IMR-90 (cell line): ENCODE results near the gene NACC2. TPM values are rescaled to one million over a fixed set of nuclear protein-coding genes. Genes with fewer than 3 reads are reported as not detected.

Source experiments
- ATAC-seq: fragments of 200-7000 bp; cut with Tn5 transposase; 2 replicates; pipeline ENCODE4 v1.9.1; 2020; ENCODE audit warnings: low read depth, mild to moderate bottlenecking, moderate library complexity
- BruUV-seq: library from RNA; stranded (reverse); fragments of 400-500 nt; replicated peaks from 2 replicates; lab custom pipeline; 2021; lab: Mats Ljungman, UMichigan
- CTCF ChIA-PET: fragments of 300-600 bp; formaldehyde crosslinking; extraction: SDS; loops from one replicate; lab custom pipeline; 2021; ENCODE audit warnings: antibody characterized with exemption; lab: Yijun Ruan, JAX
- POLR2A ChIA-PET: fragments of 300-600 bp; sonication (Branson Sonifier 250); formaldehyde crosslinking; loops from one replicate; lab custom pipeline; 2022; ENCODE audit warnings: antibody characterized with exemption; ENCODE audit not compliant: unreplicated experiment; lab: Charles Lee
- DNase-seq: peaks from one replicate; pipeline ENCODE4 v3.0.0; 2013
- H2AFZ ChIP-seq: replicated peaks from 2 replicates; pipeline ENCODE3; 2013; ENCODE audit warnings: low read length, mild to moderate bottlenecking; ENCODE audit not compliant: poor library complexity
- H2AK5ac ChIP-seq: 2 replicates; pipeline ENCODE4 v1.6.1; 2013; ENCODE audit warnings: low read depth, low read length, inconsistent platforms
- H2AK9ac ChIP-seq: replicated peaks from 2 replicates; pipeline ENCODE3; 2013; ENCODE audit warnings: mild to moderate bottlenecking, low read depth, low read length, moderate library complexity; ENCODE audit not compliant: poor library complexity
- H2BK120ac ChIP-seq: 2 replicates; pipeline ENCODE4 v1.6.1; 2013; ENCODE audit warnings: low read depth, low read length, inconsistent platforms
- H2BK15ac ChIP-seq: 3 replicates; pipeline ENCODE4 v1.6.1; 2013; ENCODE audit warnings: low read depth, low read length, inconsistent platforms
- H2BK20ac ChIP-seq: 2 replicates; pipeline ENCODE4 v1.6.1; 2013; ENCODE audit warnings: low read depth, mild to moderate bottlenecking, inconsistent platforms, low read length, moderate library complexity
- H2BK5ac ChIP-seq: 2 replicates; pipeline ENCODE4 v1.6.1; 2013; ENCODE audit warnings: mild to moderate bottlenecking, low read depth, low read length, inconsistent platforms; ENCODE audit not compliant: poor library complexity, severe bottlenecking
- H3K14ac ChIP-seq: replicated peaks from 2 replicates; pipeline ENCODE4 v1.6.1; 2013; ENCODE audit warnings: low read depth, low read length, inconsistent platforms
- H3K18ac ChIP-seq: 2 replicates; pipeline ENCODE4 v1.6.1; 2013; ENCODE audit warnings: low read depth, low read length, control low read depth
- H3K23ac ChIP-seq: 2 replicates; pipeline ENCODE4 v1.6.1; 2013; ENCODE audit warnings: low read depth, low read length, inconsistent platforms
- H3K27ac ChIP-seq: 2 replicates; pipeline ENCODE4 v1.5.1; 2013; ENCODE audit warnings: mild to moderate bottlenecking, control low read depth, low read length; ENCODE audit not compliant: insufficient read depth
- H3K27me3 ChIP-seq: 2 replicates; pipeline ENCODE4 v1.6.1; 2013; ENCODE audit warnings: low read length; ENCODE audit not compliant: control insufficient read depth, insufficient read depth
- H3K36me3 ChIP-seq: 2 replicates; pipeline ENCODE4 v1.6.1; 2013; ENCODE audit warnings: low read length, mixed read lengths; ENCODE audit not compliant: control insufficient read depth, insufficient read depth
- H3K4ac ChIP-seq: 2 replicates; pipeline ENCODE4 v1.6.1; 2013; ENCODE audit warnings: low read depth, low read length, inconsistent platforms
- H3K4me1 ChIP-seq: 2 replicates; pipeline ENCODE4 v1.6.1; 2013; ENCODE audit warnings: low read length, mixed read lengths; ENCODE audit not compliant: control insufficient read depth, insufficient read depth
- H3K4me2 ChIP-seq: 2 replicates; pipeline ENCODE4 v1.6.1; 2013; ENCODE audit warnings: low read depth, mild to moderate bottlenecking, control low read depth, low read length, moderate library complexity
- H3K4me3 ChIP-seq: 2 replicates; pipeline ENCODE4 v1.5.1; 2013; ENCODE audit warnings: low read depth, mild to moderate bottlenecking, control low read depth, low read length, moderate library complexity; ENCODE audit not compliant: insufficient read depth
- H3K56ac ChIP-seq: 2 replicates; pipeline ENCODE4 v1.6.1; 2013; ENCODE audit warnings: low read length, inconsistent platforms; ENCODE audit not compliant: insufficient read depth; ENCODE audit errors: extremely low read depth
- H3K79me1 ChIP-seq, 2 experiments: 2 replicates each; pipeline ENCODE4 v1.6.1; 2013; ENCODE audit warnings: low read length in 2 of 2, inconsistent platforms in 1 of 2, low read depth in 1 of 2
- H3K9ac ChIP-seq: 2 replicates; pipeline ENCODE4 v1.6.1; 2013; ENCODE audit warnings: low read depth, low read length, control low read depth
- H3K9me1 ChIP-seq: 2 replicates; pipeline ENCODE4 v1.6.1; 2013; ENCODE audit warnings: low read length, inconsistent platforms; ENCODE audit not compliant: insufficient read depth
- H3K9me3 ChIP-seq: 2 replicates; pipeline ENCODE4 v1.6.1; 2013; ENCODE audit warnings: low read length; ENCODE audit not compliant: control insufficient read depth, insufficient read depth
- H4K20me1 ChIP-seq: 2 replicates; pipeline ENCODE4 v1.6.1; 2013; ENCODE audit warnings: low read length, inconsistent platforms; ENCODE audit not compliant: insufficient read depth
- H4K5ac ChIP-seq: 2 replicates; pipeline ENCODE4 v1.6.1; 2013; ENCODE audit warnings: mild to moderate bottlenecking, low read depth, low read length, control low read depth
- H4K8ac ChIP-seq, 2 experiments: 2 replicates each; pipeline ENCODE4 v1.6.1; 2013; ENCODE audit warnings: low read depth in 2 of 2, low read length in 2 of 2, control low read depth in 1 of 2, inconsistent platforms in 1 of 2
- H4K91ac ChIP-seq: 2 replicates; pipeline ENCODE4 v1.6.1; 2013; ENCODE audit warnings: low read depth, low read length, inconsistent platforms; ENCODE audit not compliant: insufficient read depth
- CEBPB ChIP-seq: IDR thresholded peaks from 2 replicates; pipeline ENCODE4 v1.6.1; 2012; ENCODE audit warnings: low read depth, low read length, improper control_type of control experiment
- CHD1 ChIP-seq: IDR thresholded peaks from 2 replicates; pipeline ENCODE4 v1.6.1; 2012; ENCODE audit warnings: low read depth, low read length, improper control_type of control experiment
- CTCF ChIP-seq: conservative IDR thresholded peaks from 2 replicates; pipeline ENCODE4 v1.5.1; 2012; ENCODE audit warnings: mild to moderate bottlenecking, low read depth, low read length, improper control_type of control experiment
- FOS ChIP-seq: fragments of 150-350 bp; IDR thresholded peaks from 2 replicates; pipeline ENCODE4 v1.6.1; 2016; ENCODE audit warnings: low read depth, low read length
- MAFK ChIP-seq: IDR thresholded peaks from 2 replicates; pipeline ENCODE4 v1.6.1; 2012; ENCODE audit warnings: low read depth, low read length, improper control_type of control experiment
- MAZ ChIP-seq: IDR thresholded peaks from 2 replicates; pipeline ENCODE4 v1.6.1; 2012; ENCODE audit warnings: low read depth, mild to moderate bottlenecking, low read length, improper control_type of control experiment, moderate library complexity, borderline replicate concordance
- MXI1 ChIP-seq: IDR thresholded peaks from 2 replicates; pipeline ENCODE4 v1.6.1; 2012; ENCODE audit warnings: low read depth, mild to moderate bottlenecking, low read length, moderate library complexity, borderline replicate concordance
- NFE2L2 ChIP-seq: fragments of 150-350 bp; IDR thresholded peaks from 2 replicates; pipeline ENCODE4 v1.6.1; 2016; ENCODE audit warnings: low read depth, mild to moderate bottlenecking, low read length
- POLR2A ChIP-seq: IDR thresholded peaks from 2 replicates; pipeline ENCODE4 v1.6.1; 2012; ENCODE audit warnings: mild to moderate bottlenecking, low read depth, low read length
- RAD21 ChIP-seq: IDR thresholded peaks from 2 replicates; pipeline ENCODE4 v1.6.1; 2012; ENCODE audit warnings: low read length, improper control_type of control experiment
- RCOR1 ChIP-seq: IDR thresholded peaks from 2 replicates; pipeline ENCODE4 v1.6.1; 2012; ENCODE audit warnings: mild to moderate bottlenecking, low read length, improper control_type of control experiment; ENCODE audit not compliant: insufficient replicate concordance
- RFX5 ChIP-seq: IDR thresholded peaks from 2 replicates; pipeline ENCODE4 v1.8.0; 2012; ENCODE audit warnings: low read depth, mild to moderate bottlenecking, low read length, moderate library complexity
- SMC3 ChIP-seq: fragments of 150-350 bp; IDR thresholded peaks from 2 replicates; pipeline ENCODE4 v1.6.1; 2016; ENCODE audit warnings: low read depth, mild to moderate bottlenecking, antibody characterized with exemption, low read length, moderate library complexity
- USF2 ChIP-seq: fragments of 150-350 bp; IDR thresholded peaks from 2 replicates; pipeline ENCODE4 v1.6.1; 2017; ENCODE audit warnings: mild to moderate bottlenecking, antibody characterized with exemption, low read length, low read depth
- WGBS, 2 experiments: methylation state at CpG; one replicate each; pipeline versions ENCODE4 v1.1.5 to v1.1.7; 2013; ENCODE audit warnings: missing lambda C conversion rate in 2 of 2; ENCODE audit not compliant: insufficient read length in 1 of 2; ENCODE audit errors: extremely low coverage in 2 of 2; 5-methylcytosine and 5-hydroxymethylcytosine counted together
- dilution Hi-C: fragments of 300-500 bp; cut with HindIII; formaldehyde crosslinking; loops from one replicate; pipeline ENCODE4 v1.14.3; 2018; ENCODE audit warnings: low sequenced_read_pairs; ENCODE audit not compliant: unreplicated experiment
- in situ Hi-C: fragments of 300-500 bp; cut with MboI; formaldehyde crosslinking; loops from 3 replicates; pipeline ENCODE4 v1.14.3; 2019; ENCODE audit warnings: low sequenced_read_pairs, inconsistent platforms, mixed read lengths
- intact Hi-C: fragments of 100-400 bp; cut with micrococcal nuclease; formaldehyde crosslinking; loops from 2 replicates; pipeline ENCODE4 v1.10.0; 2022
- polyA plus RNA-seq, 3 experiments: library from polyadenylated mRNA; depleted of rRNA; stranded (reverse); fragments of >200 nt; gene quantifications; 2 replicates each; pipeline ENCODE4 v1.2.3, GENCODE V29; 2012; ENCODE audit warnings: low replicate concordance in 1 of 3
- total RNA-seq: library from RNA; depleted of rRNA; stranded (reverse); fragments of >200 nt; gene quantifications from 2 replicates; pipeline ENCODE4 v1.2.3, GENCODE V29; 2012
- TF ChIP-seq, protein P1 (sequence below): fragments of 150-350 bp; IDR thresholded peaks from 2 replicates; pipeline ENCODE4 v1.6.1; 2016; ENCODE audit warnings: low read depth, mild to moderate bottlenecking, low read length, moderate library complexity, borderline replicate concordance

NACC2 gene
- total and polyA plus RNA-seq, 2 of the 4 experiments (the other 2 are of a cell fraction) = 7.9 to 19.0 TPM

DNA sequence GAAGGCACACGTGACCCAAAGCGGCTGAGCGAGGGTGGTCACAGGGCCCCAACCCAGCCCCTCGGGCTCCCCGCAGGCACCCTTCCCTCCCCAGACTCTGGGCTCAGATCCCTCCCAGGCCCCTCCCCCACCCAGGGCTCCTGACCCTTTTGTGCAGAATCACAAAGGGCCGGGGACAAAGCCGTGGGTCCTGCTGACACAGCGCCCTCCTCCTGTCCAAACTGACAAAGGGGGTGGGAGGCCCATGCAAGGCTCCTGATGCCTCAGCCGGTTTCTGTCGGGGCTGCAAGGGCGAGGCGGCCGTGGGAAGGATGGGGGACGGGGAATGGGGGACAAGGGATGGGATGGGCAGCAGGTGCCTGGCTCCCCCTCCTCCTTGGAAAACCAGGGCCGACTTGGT lies 90.4 kb downstream of the NACC2 start:
- dilution Hi-C loops (no loop called here), intact Hi-C loops (no loop called here), in situ Hi-C loops (no loop called here)
- no peak overlapping the region for H2BK15ac ChIP-seq
- H3K4ac ChIP-seq = no peak overlapping the region; the same call in 1 of the 2 replicates
- DNase-seq = no peak
- H3K18ac ChIP-seq = no peak overlapping the region
- peaks cover 4 to 15% of the 10 kb centered on the region in 2 experiments; a peak in 3 of 4 replicates for H3K79me1 ChIP-seq
- H3K23ac ChIP-seq = no peak overlapping the region
- H2BK20ac ChIP-seq = no peak overlapping the region
- no peak for ATAC-seq
- H4K91ac ChIP-seq = no peak overlapping the region
- no peak overlapping the region for H2BK120ac ChIP-seq
- no peak overlapping the region for H3K14ac ChIP-seq
- no peak overlapping the region for H2BK5ac ChIP-seq
- H3K4me1 ChIP-seq = peaks cover 23% of the 10 kb centered on the region
- no peak overlapping the region for H4K5ac ChIP-seq
- no peak overlapping the region for H2AK5ac ChIP-seq
- ChIA-PET CTCF (no interaction called here), POLR2A (no interaction called here)
- no peak overlapping the region for H3K4me3 ChIP-seq
- H3K9ac ChIP-seq = no peak overlapping the region
- TF ChIP-seq MAZ = no peak
- TF ChIP-seq RAD21 = no peak
- TF ChIP-seq POLR2A = no peak
- TF ChIP-seq, protein P1, sequence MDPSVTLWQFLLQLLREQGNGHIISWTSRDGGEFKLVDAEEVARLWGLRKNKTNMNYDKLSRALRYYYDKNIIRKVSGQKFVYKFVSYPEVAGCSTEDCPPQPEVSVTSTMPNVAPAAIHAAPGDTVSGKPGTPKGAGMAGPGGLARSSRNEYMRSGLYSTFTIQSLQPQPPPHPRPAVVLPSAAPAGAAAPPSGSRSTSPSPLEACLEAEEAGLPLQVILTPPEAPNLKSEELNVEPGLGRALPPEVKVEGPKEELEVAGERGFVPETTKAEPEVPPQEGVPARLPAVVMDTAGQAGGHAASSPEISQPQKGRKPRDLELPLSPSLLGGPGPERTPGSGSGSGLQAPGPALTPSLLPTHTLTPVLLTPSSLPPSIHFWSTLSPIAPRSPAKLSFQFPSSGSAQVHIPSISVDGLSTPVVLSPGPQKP = no peak
- no peak for TF ChIP-seq NFE2L2
- no peak for TF ChIP-seq CTCF
- no peak for TF ChIP-seq MAFK
- no peak for TF ChIP-seq CEBPB
- no peak for TF ChIP-seq CHD1
- no peak for TF ChIP-seq MXI1
- no peak for TF ChIP-seq USF2
- no peak for TF ChIP-seq RCOR1
- no peak for TF ChIP-seq SMC3
- no peak for TF ChIP-seq FOS
- TF ChIP-seq RFX5 = no peak
- peaks cover 7% of the 10 kb centered on the region; the same call in 1 of the 2 replicates for H4K20me1 ChIP-seq
- no peak overlapping the region for H3K56ac ChIP-seq
- no peak overlapping the region for H2AFZ ChIP-seq
- peaks cover 5% of the 10 kb centered on the region for H3K36me3 ChIP-seq
- 93% methylated on average over 3 of the region's 15 CpGs; no CpG with 5 or more reads in 1 of the 2 experiments for WGBS, 2 experiments
- H2AK9ac ChIP-seq = no peak overlapping the region
- no peak overlapping the region for H3K4me2 ChIP-seq
- no peaks in the 10 kb centered on the region for H3K27me3 ChIP-seq
- no peak overlapping the region for H3K27ac ChIP-seq
- H3K9me3 ChIP-seq = no peaks in the 10 kb centered on the region
- BruUV-seq = no TSS peak
- no peak overlapping the region for H4K8ac ChIP-seq
- H3K9me1 ChIP-seq = 0 out of 2 replicates have a peak, but pooled peaks cover 3% of the 10 kb centered on the region
